Mesothelial cell of epicardium (in vitro differentiated cells): Measurements from ENCODE around the gene FHIP2A. TPM values are rescaled to one million over a fixed set of nuclear protein-coding genes. Genes with fewer than 3 reads are reported as not detected.

ENCODE experiments used
- DNase-seq, 2 experiments: peaks; one replicate each; pipeline ENCODE4 v3.0.0; 2021; ENCODE audit warnings: low spot score in 2 of 2; ENCODE audit not compliant: unreplicated experiment in 2 of 2
- H3K27ac Mint-ChIP-seq: 2 replicates; pipeline ENCODE4 v1.8.0; 2021; ENCODE audit warnings: mixed read lengths
- H3K27me3 Mint-ChIP-seq: 2 replicates; pipeline ENCODE4 v1.8.0; 2021; ENCODE audit warnings: low read depth, mixed read lengths
- H3K36me3 Mint-ChIP-seq: 2 replicates; pipeline ENCODE4 v1.8.0; 2021; ENCODE audit warnings: mixed read lengths
- H3K4me1 Mint-ChIP-seq: 2 replicates; pipeline ENCODE4 v1.8.0; 2021; ENCODE audit warnings: mixed read lengths
- H3K4me3 Mint-ChIP-seq: 2 replicates; pipeline ENCODE4 v1.8.0; 2021; ENCODE audit warnings: mild to moderate bottlenecking, moderate library complexity, mixed read lengths
- H3K9me3 Mint-ChIP-seq: 2 replicates; pipeline ENCODE4 v1.8.0; 2021; ENCODE audit warnings: mixed read lengths
- total RNA-seq: library from RNA; stranded (reverse); gene quantifications from 3 replicates; pipeline ENCODE4 v1.2.1, GENCODE V29; 2021
- TF ChIP-seq, protein P1 (sequence below): fragments of 200-600 bp; sonication (generic); IDR thresholded peaks from one replicate; pipeline ENCODE4 v1.5.0; 2021; ENCODE audit warnings: antibody characterized with exemption; ENCODE audit not compliant: unreplicated experiment

FHIP2A gene
- total RNA-seq, 1 donor from 2014 or later, result 41.9 TPM

GRCh38 chr10:114849674-114850073 lies 28.1 kb downstream of the FHIP2A start:
- peaks cover 10% of the 10 kb centered on the region for H3K9me3 Mint-ChIP-seq
- H3K27ac Mint-ChIP-seq, result no peak overlapping the region
- H3K4me1 Mint-ChIP-seq, result no peaks in the 10 kb centered on the region
- H3K36me3 Mint-ChIP-seq, result peaks cover 51% of the 10 kb centered on the region
- no peak overlapping the region for H3K4me3 Mint-ChIP-seq
- TF ChIP-seq, protein P1, sequence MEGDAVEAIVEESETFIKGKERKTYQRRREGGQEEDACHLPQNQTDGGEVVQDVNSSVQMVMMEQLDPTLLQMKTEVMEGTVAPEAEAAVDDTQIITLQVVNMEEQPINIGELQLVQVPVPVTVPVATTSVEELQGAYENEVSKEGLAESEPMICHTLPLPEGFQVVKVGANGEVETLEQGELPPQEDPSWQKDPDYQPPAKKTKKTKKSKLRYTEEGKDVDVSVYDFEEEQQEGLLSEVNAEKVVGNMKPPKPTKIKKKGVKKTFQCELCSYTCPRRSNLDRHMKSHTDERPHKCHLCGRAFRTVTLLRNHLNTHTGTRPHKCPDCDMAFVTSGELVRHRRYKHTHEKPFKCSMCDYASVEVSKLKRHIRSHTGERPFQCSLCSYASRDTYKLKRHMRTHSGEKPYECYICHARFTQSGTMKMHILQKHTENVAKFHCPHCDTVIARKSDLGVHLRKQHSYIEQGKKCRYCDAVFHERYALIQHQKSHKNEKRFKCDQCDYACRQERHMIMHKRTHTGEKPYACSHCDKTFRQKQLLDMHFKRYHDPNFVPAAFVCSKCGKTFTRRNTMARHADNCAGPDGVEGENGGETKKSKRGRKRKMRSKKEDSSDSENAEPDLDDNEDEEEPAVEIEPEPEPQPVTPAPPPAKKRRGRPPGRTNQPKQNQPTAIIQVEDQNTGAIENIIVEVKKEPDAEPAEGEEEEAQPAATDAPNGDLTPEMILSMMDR, result no peak
- no peak for DNase-seq
- H3K27me3 Mint-ChIP-seq, result no peaks in the 10 kb centered on the region

GRCh38 chr10:114850126-114850525 lies 28.5 kb downstream of the FHIP2A start:
- Mint-ChIP-seq H3K4me1 (no peaks in the 10 kb centered on the region), H3K27ac (no peak overlapping the region), H3K36me3 (peaks cover 53% of the 10 kb centered on the region), H3K4me3 (no peak overlapping the region), H3K27me3 (no peaks in the 10 kb centered on the region), H3K9me3 (peaks cover 10% of the 10 kb centered on the region)
- TF ChIP-seq, protein P1, result no peak
- DNase-seq, result no peak

GRCh38 chr10:114851336-114851735 lies 29.8 kb downstream of the FHIP2A start:
- no peak overlapping the region for H3K4me3 Mint-ChIP-seq
- H3K4me1 Mint-ChIP-seq, result peaks cover 4% of the 10 kb centered on the region
- no peaks in the 10 kb centered on the region for H3K27me3 Mint-ChIP-seq
- TF ChIP-seq, protein P1, result no peak
- no peak for DNase-seq
- no peak overlapping the region for H3K27ac Mint-ChIP-seq
- peaks cover 56% of the 10 kb centered on the region for H3K36me3 Mint-ChIP-seq
- H3K9me3 Mint-ChIP-seq, result peaks cover 10% of the 10 kb centered on the region

DNA sequence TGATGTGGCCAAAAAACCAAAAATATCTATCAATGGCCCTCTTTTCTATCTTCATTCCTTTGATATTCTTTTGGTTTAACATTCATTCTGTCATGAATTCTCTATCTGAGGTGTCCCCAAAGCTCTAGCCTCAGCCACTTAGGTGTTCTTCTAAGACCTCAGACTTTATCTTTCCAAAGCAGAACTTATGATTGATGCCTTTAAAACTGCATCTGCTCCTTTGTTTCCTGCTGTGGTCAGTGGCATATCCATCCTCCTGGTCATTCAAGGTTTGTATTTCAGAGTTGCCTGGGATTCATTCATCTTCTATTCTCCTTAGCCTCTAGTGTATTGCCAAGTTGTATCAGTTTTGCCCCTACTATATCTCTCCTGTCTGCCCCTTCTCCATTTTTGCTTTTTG lies 30.6 kb downstream of the FHIP2A start:
- Mint-ChIP-seq H3K36me3 (peaks cover 57% of the 10 kb centered on the region), H3K27ac (no peak overlapping the region), H3K4me1 (peaks cover 8% of the 10 kb centered on the region), H3K4me3 (no peak overlapping the region), H3K27me3 (no peaks in the 10 kb centered on the region), H3K9me3 (peaks cover 10% of the 10 kb centered on the region)
- TF ChIP-seq, protein P1, result no peak
- no peak for DNase-seq

- no peak for DNase-seq
- Mint-ChIP-seq H3K4me3 (no peak overlapping the region), H3K36me3 (peaks cover 51% of the 10 kb centered on the region), H3K4me1 (peaks cover 14% of the 10 kb centered on the region), H3K9me3 (peaks cover 1% of the 10 kb centered on the region), H3K27me3 (no peaks in the 10 kb centered on the region), H3K27ac (peak overlapping the region; percentile 73)
- TF ChIP-seq, protein P1, result no peak
Measured at GRCh38 chr10:114854906-114855305, 33.3 kb downstream of the FHIP2A start.
